PC-3 (cell line): ENCODE measurements around the gene LFNG. TPM values are rescaled to one million over a fixed set of nuclear protein-coding genes. Genes with fewer than 3 reads are reported as not detected.
"Not testable (repeated sequence)": the region's sequence is repeated elsewhere in the genome, so short reads cannot be mapped to it uniquely, and the experiment has no call there.

Experiments used
- ATAC-seq: fragments of 200-7000 bp; cut with Tn5 transposase; 2 replicates; pipeline ENCODE4 v1.9.1; 2020; ENCODE audit warnings: mild to moderate bottlenecking, moderate library complexity
- BruUV-seq: library from RNA; stranded (reverse); fragments of 400-500 nt; replicated peaks from 2 replicates; lab custom pipeline; 2021; lab: Mats Ljungman, UMichigan
- CTCF ChIA-PET: fragments of 300-600 bp; sonication (Branson Sonifier 250); formaldehyde crosslinking; loops from one replicate; lab custom pipeline; 2022; ENCODE audit warnings: antibody characterized with exemption; lab: Charles Lee
- POLR2A ChIA-PET: fragments of 300-600 bp; sonication (Branson Sonifier 250); formaldehyde crosslinking; loops from one replicate; lab custom pipeline; 2022; ENCODE audit warnings: antibody characterized with exemption; ENCODE audit not compliant: unreplicated experiment; lab: Charles Lee
- DNase-seq: peaks from one replicate; pipeline ENCODE4 v3.0.0-alpha.2; 2015
- H2AFZ ChIP-seq: fragments of 300-600 bp; sonication (generic); 2 replicates; pipeline ENCODE4 v1.6.0; 2016; ENCODE audit warnings: antibody characterized with exemption, low read length
- H3F3A ChIP-seq: fragments of 300-600 bp; sonication (generic); one replicate; pipeline ENCODE4 v1.6.0; 2017; ENCODE audit warnings: antibody characterized with exemption, low read length, control low read depth, mild to moderate bottlenecking; ENCODE audit not compliant: unreplicated experiment
- H3K27ac ChIP-seq: fragments of 300-600 bp; sonication (generic); 2 replicates; pipeline ENCODE4 v1.5.1; 2016; ENCODE audit warnings: mild to moderate bottlenecking, low read length
- H3K27me3 ChIP-seq: fragments of 300-600 bp; sonication (generic); 2 replicates; pipeline ENCODE4 v1.6.1; 2016; ENCODE audit warnings: low read length, mixed read lengths
- H3K36me3 ChIP-seq: fragments of 300-600 bp; sonication (generic); 2 replicates; pipeline ENCODE4 v1.6.1; 2016; ENCODE audit warnings: low read depth, mixed run types, low read length, mixed read lengths
- H3K4me1 ChIP-seq: fragments of 300-600 bp; sonication (generic); 2 replicates; pipeline ENCODE4 v1.5.1; 2016; ENCODE audit warnings: low read length; ENCODE audit not compliant: insufficient read depth
- H3K4me2 ChIP-seq: fragments of 300-600 bp; sonication (generic); 2 replicates; pipeline ENCODE4 v1.6.0; 2016; ENCODE audit warnings: low read length
- H3K4me3 ChIP-seq: fragments of 300-600 bp; sonication (generic); 2 replicates; pipeline ENCODE4 v1.5.1; 2016; ENCODE audit warnings: mild to moderate bottlenecking, low read length, mixed read lengths
- H3K79me2 ChIP-seq: fragments of 300-600 bp; sonication (generic); 2 replicates; pipeline ENCODE4 v1.6.1; 2017; ENCODE audit warnings: low read length, mixed read lengths
- H3K9ac ChIP-seq: fragments of 300-600 bp; sonication (generic); 2 replicates; pipeline ENCODE4 v1.6.0; 2016; ENCODE audit warnings: mild to moderate bottlenecking, low read length
- H3K9me2 ChIP-seq: fragments of 300-600 bp; sonication (generic); replicated peaks from 2 replicates; pipeline ENCODE4 v1.6.1; 2016; ENCODE audit warnings: mixed run types, low read length, mixed read lengths
- H3K9me3 ChIP-seq: fragments of 300-600 bp; sonication (generic); 2 replicates; pipeline ENCODE4 v1.6.1; 2016; ENCODE audit warnings: low read length, mixed read lengths
- H4K20me1 ChIP-seq: fragments of 300-600 bp; sonication (generic); 2 replicates; pipeline ENCODE4 v1.6.1; 2016; ENCODE audit warnings: low read length, mixed read lengths
- intact Hi-C: fragments of 100-400 bp; cut with micrococcal nuclease; formaldehyde crosslinking; loops from 2 replicates; pipeline ENCODE4 v1.9.0; 2023
- total RNA-seq: library from RNA; depleted of rRNA; stranded (reverse); fragments of >200 nt; gene quantifications from 2 replicates; pipeline ENCODE4 v1.2.3, GENCODE V29; 2014

The LFNG gene
- total RNA-seq, 1 experiment from 2014 or later, result 7.7 TPM

DNA sequence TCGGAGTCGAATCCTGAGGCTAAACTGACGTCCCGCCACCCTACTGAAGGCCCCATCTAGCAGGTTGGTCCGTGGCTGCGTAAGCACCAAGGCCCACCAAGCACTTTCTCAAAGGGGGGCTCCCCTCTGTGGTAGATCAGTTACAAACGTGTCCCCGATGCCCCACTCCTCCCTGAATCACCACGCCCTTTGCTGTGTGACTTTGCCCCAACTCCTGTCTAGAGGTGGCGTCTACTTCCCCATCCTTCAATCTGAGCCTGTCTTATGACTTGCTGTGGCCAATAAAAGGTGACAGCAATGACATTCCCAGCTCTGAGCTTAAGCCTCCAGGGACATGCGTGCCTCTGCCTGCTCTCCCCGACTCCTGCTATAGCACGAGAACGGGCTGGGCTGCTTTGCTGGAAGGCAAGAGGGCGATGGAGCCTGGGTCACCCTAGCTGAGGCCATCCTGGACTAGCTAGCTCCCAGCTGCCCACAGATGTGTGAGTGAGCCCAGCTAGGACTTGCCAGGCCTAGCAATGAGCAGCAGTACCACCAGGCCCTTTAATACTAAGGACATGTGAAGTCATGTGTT, 12.7 kb downstream of the LFNG start:
- CTCF ChIA-PET, DNase-seq, H3K9me2 ChIP-seq, H3F3A ChIP-seq, H3K9ac ChIP-seq, H3K79me2 ChIP-seq, POLR2A ChIA-PET, H4K20me1 ChIP-seq, H3K27ac ChIP-seq, intact Hi-C loops, H2AFZ ChIP-seq, H3K36me3 ChIP-seq, H3K4me3 ChIP-seq, H3K4me2 ChIP-seq, H3K27me3 ChIP-seq, ATAC-seq, BruUV-seq, H3K9me3 ChIP-seq: not testable (repeated sequence)
- peaks cover 37% of the 10 kb centered on the region for H3K4me1 ChIP-seq

DNA sequence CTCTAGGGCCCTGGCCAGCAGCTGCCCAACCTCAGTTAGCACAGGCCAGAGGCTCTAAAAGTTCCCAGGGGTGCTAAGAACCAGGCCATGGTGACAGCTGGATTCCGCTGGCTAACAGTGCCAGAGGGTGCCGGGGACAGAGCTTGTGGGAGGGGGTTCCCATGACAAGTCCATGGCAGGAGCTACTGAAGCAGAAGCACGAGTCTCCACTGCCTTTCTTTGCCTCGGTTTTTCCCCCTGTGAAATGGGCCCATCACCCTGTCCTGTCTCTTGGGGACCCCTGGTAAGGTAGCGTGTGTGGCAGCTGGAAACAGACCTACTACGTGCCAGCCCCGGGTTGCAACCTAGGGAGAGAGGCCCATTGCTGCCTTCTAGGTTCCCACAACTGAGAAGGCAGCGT, 13.2 kb downstream of the LFNG start:
- intact Hi-C loops, BruUV-seq, H3K27me3 ChIP-seq, CTCF ChIA-PET, H4K20me1 ChIP-seq, H3K9me3 ChIP-seq, H3K4me2 ChIP-seq, H3K79me2 ChIP-seq, H3K36me3 ChIP-seq, POLR2A ChIA-PET, H3F3A ChIP-seq, DNase-seq, H3K9me2 ChIP-seq, ATAC-seq, H2AFZ ChIP-seq, H3K4me3 ChIP-seq, H3K27ac ChIP-seq, H3K9ac ChIP-seq: not testable (repeated sequence)
- peaks cover 32% of the 10 kb centered on the region for H3K4me1 ChIP-seq

DNA sequence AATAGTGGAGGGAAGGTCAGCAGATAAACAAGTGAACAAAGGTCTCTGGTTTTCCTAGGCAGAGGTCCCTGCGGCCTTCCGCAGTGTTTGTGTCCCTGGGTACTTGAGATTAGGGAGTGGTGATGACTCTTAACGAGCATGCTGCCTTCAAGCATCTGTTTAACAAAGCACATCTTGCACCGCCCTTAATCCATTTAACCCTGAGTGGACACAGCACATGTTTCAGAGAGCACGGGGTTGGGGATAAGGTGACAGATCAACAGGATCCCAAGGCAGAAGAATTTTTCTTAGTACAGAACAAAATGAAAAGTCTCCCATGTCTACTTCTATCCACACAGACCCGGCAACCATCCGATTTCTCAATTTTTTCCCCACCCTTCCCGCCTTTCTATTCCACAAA, 14.0 kb downstream of the LFNG start:
- H3F3A ChIP-seq, H3K9ac ChIP-seq, H3K79me2 ChIP-seq, H3K4me2 ChIP-seq, DNase-seq, H2AFZ ChIP-seq, intact Hi-C loops, H3K4me3 ChIP-seq, H3K9me3 ChIP-seq, H3K36me3 ChIP-seq, H3K9me2 ChIP-seq, H4K20me1 ChIP-seq, H3K27ac ChIP-seq, POLR2A ChIA-PET, CTCF ChIA-PET, ATAC-seq, H3K27me3 ChIP-seq: not testable (repeated sequence)
- peaks cover 24% of the 10 kb centered on the region for H3K4me1 ChIP-seq
- TSS peak; percentile 23 for BruUV-seq

DNA sequence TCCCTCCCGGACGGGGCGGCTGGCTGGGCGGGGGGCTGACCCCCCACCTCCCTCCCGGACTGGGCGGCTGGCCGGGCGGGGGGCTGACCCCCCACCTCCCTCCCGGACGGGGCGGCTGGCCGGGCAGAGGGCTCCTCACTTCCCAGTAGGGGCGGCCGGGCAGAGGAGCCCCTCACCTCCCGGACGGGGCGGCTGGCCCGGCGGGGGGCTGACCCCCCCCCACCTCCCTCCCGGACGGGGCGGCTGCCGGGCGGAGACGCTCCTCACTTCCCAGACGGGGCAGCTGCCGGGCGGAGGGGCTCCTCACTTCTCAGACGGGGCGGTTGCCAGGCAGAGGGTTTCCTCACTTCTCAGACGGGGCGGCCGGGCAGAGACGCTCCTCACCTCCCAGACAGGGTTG, 14.6 kb downstream of the LFNG start:
- H3K4me1 ChIP-seq, result peaks cover 18% of the 10 kb centered on the region
- H3K9me2 ChIP-seq, H3K9me3 ChIP-seq, H3K36me3 ChIP-seq, H2AFZ ChIP-seq, H3K27ac ChIP-seq, POLR2A ChIA-PET, ATAC-seq, H3K4me2 ChIP-seq, H3K4me3 ChIP-seq, H4K20me1 ChIP-seq, H3F3A ChIP-seq, H3K9ac ChIP-seq, DNase-seq, H3K79me2 ChIP-seq, H3K27me3 ChIP-seq, CTCF ChIA-PET, BruUV-seq, intact Hi-C loops: not testable (repeated sequence)

DNA sequence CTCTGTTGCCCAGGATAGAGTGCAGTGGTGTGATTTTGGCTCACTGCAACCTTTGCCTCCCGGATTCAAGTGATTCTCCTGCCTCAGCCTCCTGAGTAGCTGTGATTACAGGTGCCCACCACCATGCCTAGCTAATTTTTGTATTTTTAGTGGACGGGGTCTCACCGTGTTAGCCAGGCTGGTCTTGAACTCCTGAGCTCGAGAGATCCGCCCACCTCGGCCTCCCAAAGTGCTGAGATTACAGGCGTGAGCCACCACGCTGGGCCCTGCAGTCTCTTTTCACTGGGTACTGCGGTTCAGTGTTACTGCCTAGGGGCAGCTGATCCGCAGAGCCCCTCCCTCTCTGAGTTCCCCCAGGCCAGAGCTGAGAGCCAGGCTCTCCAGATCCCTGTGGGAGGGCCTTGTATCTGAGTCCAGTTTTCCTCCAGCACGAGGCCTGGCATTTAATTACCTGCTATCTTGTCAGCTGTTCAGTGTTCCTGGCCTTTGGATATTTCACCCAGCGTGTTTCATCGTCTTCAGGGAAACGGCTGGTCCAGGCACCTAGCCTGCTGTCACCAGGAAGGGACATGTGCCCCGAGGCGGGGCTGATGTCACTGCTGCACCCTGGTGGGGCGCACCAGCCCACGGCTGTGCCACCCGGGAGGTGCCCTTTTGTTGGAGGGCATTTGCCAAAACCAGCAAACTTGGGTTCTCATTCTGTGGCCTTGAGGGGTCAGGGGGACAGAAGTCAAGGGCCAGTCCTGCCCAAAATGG, 16.5 kb downstream of the LFNG start:
- H3K36me3 ChIP-seq, DNase-seq, CTCF ChIA-PET, H3K79me2 ChIP-seq, H4K20me1 ChIP-seq, intact Hi-C loops, POLR2A ChIA-PET, H2AFZ ChIP-seq, H3K4me2 ChIP-seq, ATAC-seq, H3K4me3 ChIP-seq, H3K4me1 ChIP-seq, H3F3A ChIP-seq, H3K9me2 ChIP-seq, H3K9me3 ChIP-seq, H3K27me3 ChIP-seq, H3K27ac ChIP-seq, BruUV-seq, H3K9ac ChIP-seq: not testable (repeated sequence)
